Osteoblast (primary cell): Measurements from ENCODE around the gene EIF1AD. TPM values are rescaled to one million over a fixed set of nuclear protein-coding genes. Genes with fewer than 3 reads are reported as not detected.

ENCODE experiments used
- DNase-seq: peaks from one replicate; pipeline ENCODE4 v3.0.0; 2011; ENCODE audit warnings: low spot score, mixed read lengths; ENCODE audit not compliant: insufficient read length; ENCODE audit errors: missing footprints
- H2AFZ ChIP-seq: 2 replicates; pipeline ENCODE4 v1.6.0; 2011; ENCODE audit warnings: mild to moderate bottlenecking, low read length
- H3K27ac ChIP-seq: 2 replicates; pipeline ENCODE4 v1.5.1; 2011; ENCODE audit warnings: mild to moderate bottlenecking, low read depth, low read length, moderate library complexity
- H3K27me3 ChIP-seq: 2 replicates; pipeline ENCODE4 v1.6.0; 2012; ENCODE audit warnings: mild to moderate bottlenecking, control low read depth, inconsistent platforms, low read length, moderate library complexity; ENCODE audit not compliant: insufficient read depth
- H3K36me3 ChIP-seq: 2 replicates; pipeline ENCODE4 v1.5.1; 2011; ENCODE audit warnings: mild to moderate bottlenecking, low read length, control low read depth, moderate library complexity; ENCODE audit not compliant: insufficient read depth
- H3K4me1 ChIP-seq: 2 replicates; pipeline ENCODE4 v1.5.1; 2011; ENCODE audit warnings: mild to moderate bottlenecking, low read length, control low read depth, moderate library complexity; ENCODE audit not compliant: insufficient read depth
- H3K4me2 ChIP-seq: 2 replicates; pipeline ENCODE4 v1.6.0; 2011; ENCODE audit warnings: mild to moderate bottlenecking, low read length; ENCODE audit not compliant: insufficient read depth
- H3K4me3 ChIP-seq: fragments of 200-600 bp; sonication (generic); 3 replicates; pipeline ENCODE4 v1.5.1; 2012; ENCODE audit warnings: mild to moderate bottlenecking, low read length, inconsistent platforms; ENCODE audit not compliant: insufficient read depth
- H3K79me2 ChIP-seq: 2 replicates; pipeline ENCODE4 v1.6.0; 2012; ENCODE audit warnings: mild to moderate bottlenecking, low read length, control low read depth, inconsistent platforms; ENCODE audit not compliant: insufficient read depth
- H3K9me3 ChIP-seq: 2 replicates; pipeline ENCODE4 v1.5.1; 2011; ENCODE audit warnings: low read depth, low read length, control low read depth
- H4K20me1 ChIP-seq: 2 replicates; pipeline ENCODE4 v1.6.0; 2012; ENCODE audit warnings: mild to moderate bottlenecking, low read length, control low read depth; ENCODE audit not compliant: insufficient read depth
- total RNA-seq: library from RNA; depleted of rRNA; stranded (reverse); fragments of >200 nt; gene quantifications from 2 replicates; pipeline ENCODE4 v1.2.3, GENCODE V29; 2012
- TF ChIP-seq, protein P1 (sequence below): IDR thresholded peaks from 2 replicates; pipeline ENCODE4 v1.5.1; 2011; ENCODE audit warnings: mild to moderate bottlenecking, low read depth, low read length, moderate library complexity; ENCODE audit errors: extremely low read depth

EIF1AD gene
- total RNA-seq, 1 donor = 28.6 TPM

DNA sequence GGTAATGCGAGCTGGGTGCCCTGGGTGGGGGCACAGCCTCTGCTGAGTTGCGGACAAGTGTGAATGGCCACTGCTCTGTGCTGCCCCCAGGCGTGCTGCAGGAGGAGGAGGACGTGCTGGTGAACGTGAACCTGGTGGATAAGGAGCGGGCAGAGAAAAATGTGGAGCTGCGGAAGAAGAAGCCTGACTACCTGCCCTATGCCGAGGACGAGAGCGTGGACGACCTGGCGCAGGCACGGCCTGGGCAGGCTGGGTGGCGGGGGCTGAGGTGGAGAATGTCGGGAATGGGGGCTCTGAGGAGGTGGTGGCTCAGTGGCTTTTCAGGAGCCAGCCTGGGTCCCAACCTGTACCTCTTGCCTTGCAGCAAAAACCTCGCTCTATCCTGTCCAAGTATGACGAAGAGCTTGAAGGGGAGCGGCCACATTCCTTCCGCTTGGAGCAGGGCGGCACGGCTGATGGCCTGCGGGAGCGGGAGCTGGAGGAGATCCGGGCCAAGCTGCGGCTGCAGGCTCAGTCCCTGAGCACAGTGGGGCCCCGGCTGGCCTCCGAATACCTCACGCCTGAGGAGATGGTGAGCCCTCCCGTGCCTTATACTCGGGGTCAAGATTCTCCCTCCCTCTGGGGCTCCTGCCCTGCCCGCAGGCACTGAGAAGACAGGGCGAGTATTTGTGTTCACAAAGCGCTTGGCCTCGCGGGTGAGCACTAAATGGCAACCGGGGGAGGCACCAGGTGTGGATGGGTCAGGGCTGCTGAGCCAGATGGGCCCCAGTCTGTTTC is 35.8 kb downstream of the EIF1AD start:
- Histone ChIP-seq H2AFZ (no peak overlapping the region), H3K4me2 (no peak overlapping the region), H3K79me2 (peaks cover 63% of the 10 kb centered on the region), H4K20me1 (peaks cover 24% of the 10 kb centered on the region), H3K4me3 (no peak overlapping the region), H3K4me1 (peaks cover 16% of the 10 kb centered on the region), H3K27me3 (no peaks in the 10 kb centered on the region), H3K36me3 (peaks cover 60% of the 10 kb centered on the region), H3K27ac (no peak overlapping the region), H3K9me3 (no peaks in the 10 kb centered on the region)
- peak; percentile 50 for DNase-seq
- TF ChIP-seq, protein P1, sequence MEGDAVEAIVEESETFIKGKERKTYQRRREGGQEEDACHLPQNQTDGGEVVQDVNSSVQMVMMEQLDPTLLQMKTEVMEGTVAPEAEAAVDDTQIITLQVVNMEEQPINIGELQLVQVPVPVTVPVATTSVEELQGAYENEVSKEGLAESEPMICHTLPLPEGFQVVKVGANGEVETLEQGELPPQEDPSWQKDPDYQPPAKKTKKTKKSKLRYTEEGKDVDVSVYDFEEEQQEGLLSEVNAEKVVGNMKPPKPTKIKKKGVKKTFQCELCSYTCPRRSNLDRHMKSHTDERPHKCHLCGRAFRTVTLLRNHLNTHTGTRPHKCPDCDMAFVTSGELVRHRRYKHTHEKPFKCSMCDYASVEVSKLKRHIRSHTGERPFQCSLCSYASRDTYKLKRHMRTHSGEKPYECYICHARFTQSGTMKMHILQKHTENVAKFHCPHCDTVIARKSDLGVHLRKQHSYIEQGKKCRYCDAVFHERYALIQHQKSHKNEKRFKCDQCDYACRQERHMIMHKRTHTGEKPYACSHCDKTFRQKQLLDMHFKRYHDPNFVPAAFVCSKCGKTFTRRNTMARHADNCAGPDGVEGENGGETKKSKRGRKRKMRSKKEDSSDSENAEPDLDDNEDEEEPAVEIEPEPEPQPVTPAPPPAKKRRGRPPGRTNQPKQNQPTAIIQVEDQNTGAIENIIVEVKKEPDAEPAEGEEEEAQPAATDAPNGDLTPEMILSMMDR = no peak

- Histone ChIP-seq H4K20me1 (peaks cover 24% of the 10 kb centered on the region), H3K36me3 (peaks cover 53% of the 10 kb centered on the region), H3K79me2 (peaks cover 59% of the 10 kb centered on the region), H3K27ac (no peak overlapping the region), H3K9me3 (no peaks in the 10 kb centered on the region), H3K4me2 (no peak overlapping the region), H2AFZ (no peak overlapping the region), H3K4me3 (no peak overlapping the region), H3K4me1 (peaks cover 16% of the 10 kb centered on the region), H3K27me3 (no peaks in the 10 kb centered on the region)
- peak; percentile 3 for DNase-seq
- TF ChIP-seq, protein P1 = no peak
Measured at GRCh38 chr11:65964906-65965305, 37.1 kb downstream of the EIF1AD start.

DNA sequence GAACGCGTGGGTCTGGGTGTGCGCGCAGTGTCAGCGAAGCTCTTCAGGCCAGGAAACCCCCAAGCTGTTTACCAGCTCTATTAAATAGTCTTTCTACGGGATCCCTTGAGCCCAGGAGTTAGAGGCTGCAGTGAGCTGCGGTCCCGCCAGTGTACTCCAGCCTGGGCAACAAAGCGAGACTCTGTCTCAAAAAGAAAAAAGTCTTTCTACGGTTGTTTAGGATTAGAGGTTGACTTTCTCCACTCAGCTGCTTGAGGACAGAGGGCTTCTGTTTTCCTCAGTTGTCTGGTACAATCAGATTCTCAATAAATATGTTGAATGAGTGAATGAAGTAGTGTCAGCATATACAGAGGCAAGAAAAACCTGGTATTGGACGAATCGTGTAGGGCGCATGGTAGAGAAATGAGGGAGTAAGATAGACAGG is 39.8 kb downstream of the EIF1AD start:
- Histone ChIP-seq H3K9me3 (no peaks in the 10 kb centered on the region), H3K4me1 (peaks cover 16% of the 10 kb centered on the region), H2AFZ (no peak overlapping the region), H3K27ac (peak overlapping the region; percentile 9), H3K27me3 (no peaks in the 10 kb centered on the region), H4K20me1 (peaks cover 16% of the 10 kb centered on the region), H3K4me3 (peak overlapping the region; percentile 92), H3K4me2 (peak overlapping the region; percentile 84), H3K79me2 (peaks cover 51% of the 10 kb centered on the region), H3K36me3 (peaks cover 34% of the 10 kb centered on the region)
- no peak for DNase-seq
- TF ChIP-seq, protein P1 = no peak

GRCh38 chr11:65961267-65962140 is 40.5 kb downstream of the EIF1AD start, which contains the start of gene SART1:
Gene SART1, plus strand, starts transcription at chr11:65961734. Its CDS starts 47 bp downstream, at chr11:65961781.
- H3K9me3 ChIP-seq = no peaks in the 10 kb centered on the region
- H3K27ac ChIP-seq = peak within 1 kb of the TSS; percentile 92
- peak; percentile 100 for DNase-seq
- H3K36me3 ChIP-seq = peaks cover 29% of the 10 kb centered on the region
- H3K4me3 ChIP-seq = peak within 1 kb of the TSS; percentile 92
- H3K4me2 ChIP-seq = peak within 1 kb of the TSS; percentile 84
- peaks cover 16% of the 10 kb centered on the region for H3K4me1 ChIP-seq
- TF ChIP-seq, protein P1 = no peak
- H3K27me3 ChIP-seq = no peaks in the 10 kb centered on the region
- H3K79me2 ChIP-seq = peaks cover 51% of the 10 kb centered on the region
- H4K20me1 ChIP-seq = peaks cover 13% of the 10 kb centered on the region
- peak within 1 kb of the TSS; percentile 97 for H2AFZ ChIP-seq
